Measurements from ENCODE around the gene WDFY2. TPM values are rescaled to one million over a fixed set of nuclear protein-coding genes. Genes with fewer than 3 reads are reported as not detected.

Gene WDFY2
- total RNA-seq, 3 donors from 2014 or later (not counting 1 experiment from before 2014, with no cell fraction given) = 29.5 to 32.1 (median 31.3) TPM

DNA sequence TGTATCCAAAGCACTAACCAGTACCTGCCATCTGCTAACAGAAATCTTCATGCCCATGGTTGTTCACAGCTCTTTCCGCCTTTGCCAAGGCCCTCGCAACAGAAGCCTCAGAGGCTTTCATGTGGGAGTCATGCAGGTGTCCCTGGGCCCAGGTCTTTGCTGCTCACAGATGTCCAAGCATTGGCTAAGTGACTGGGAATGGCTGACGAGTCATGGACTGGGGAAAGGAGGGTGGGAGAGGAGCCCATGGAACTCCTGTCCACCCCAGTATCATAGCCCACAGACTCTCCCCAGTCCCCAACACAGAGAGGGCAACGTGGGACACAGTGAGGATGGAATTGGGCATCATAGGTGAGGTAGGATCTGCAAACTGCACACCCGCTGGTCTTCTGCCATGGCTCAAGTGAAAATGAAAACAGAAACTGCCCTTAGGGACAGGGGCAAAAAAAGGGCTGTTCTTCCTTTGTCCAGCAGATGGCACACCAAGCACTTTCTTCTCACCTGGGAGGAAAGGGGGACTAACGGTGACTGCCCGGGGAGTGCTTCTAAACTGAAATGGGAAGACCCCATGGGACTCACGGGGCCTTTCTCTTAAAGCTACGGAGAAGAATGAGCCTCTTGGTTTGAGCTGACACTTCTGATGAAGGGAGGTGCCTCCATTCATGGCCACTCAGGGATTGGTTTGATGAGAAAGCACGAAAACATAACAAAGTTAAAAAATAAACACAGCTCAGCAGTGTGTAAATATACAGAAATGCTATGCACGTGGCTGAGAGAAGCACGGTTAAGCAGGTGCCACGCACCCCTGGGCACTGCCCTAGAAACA is 230.8 kb downstream of the WDFY2 start:
- Histone ChIP-seq H3K27ac (ENCODE audit: low read length) (no peak overlapping the region), H3K9me3 (ENCODE audit: control insufficient read depth, insufficient read depth, low read length) (no peaks in the 10 kb centered on the region), H3K4me1 (ENCODE audit: control insufficient read depth, insufficient read depth, low read length) (peaks cover 31% of the 10 kb centered on the region), H3K36me3 (ENCODE audit: control insufficient read depth, insufficient read depth, low read length) (no peaks in the 10 kb centered on the region), H3K4me3 (ENCODE audit: low read length) (no peak overlapping the region), H3K27me3 (ENCODE audit: control insufficient read depth, insufficient read depth, low read length) (no peaks in the 10 kb centered on the region)
- intact Hi-C loops (cut with micrococcal nuclease) = loop anchor here (1.0 to 2.0 kb wide), 4 partner anchors 17 to 386 kb away; no protein-coding TSS in a partner anchor
- Mint-ChIP-seq H3K9me3 (no peaks in the 10 kb centered on the region), H3K27ac (peak overlapping the region; percentile 60 to 78), H3K4me1 (peaks cover 18 to 23% of the 10 kb centered on the region in 2 donors), H3K36me3 (no peaks in the 10 kb centered on the region), H3K27me3 (ENCODE audit: low read depth in 2 of 2) (peaks cover 7 to 9% of the 10 kb centered on the region in 2 donors), H3K4me3 (peak overlapping the region; percentile 21)
- peak; percentile 85 for TF ChIP-seq CTCF (IDR thresholded peaks at IDR 0.05)
- DNase-seq (peak; percentile 60 to 91), ATAC-seq (peak; percentile 87 to 91 (median 88))
- WGBS (ENCODE audit: insufficient coverage) = 28% methylated on average over 12 of the region's 13 CpGs

DNA sequence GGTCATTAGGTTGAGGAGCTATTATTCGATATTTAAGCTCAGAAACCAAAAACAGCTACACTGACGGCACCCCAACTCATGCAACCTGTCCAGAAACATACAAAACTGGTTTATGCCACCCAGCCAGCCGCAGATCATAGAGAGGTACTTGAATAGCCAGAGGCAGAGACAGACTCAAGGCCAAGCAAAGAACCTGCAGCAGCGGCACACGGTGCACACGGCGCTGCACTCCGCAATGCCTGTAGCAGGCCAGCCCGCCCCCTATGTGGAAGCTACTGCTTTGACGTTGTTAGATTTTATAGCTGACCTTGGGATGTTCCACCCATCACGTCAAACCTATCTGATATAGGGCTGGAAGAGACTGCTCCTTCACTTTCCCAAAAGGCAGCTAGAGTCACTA is 231.6 kb downstream of the WDFY2 start:
- no peak overlapping the region for H3K4me3 Mint-ChIP-seq
- WGBS (ENCODE audit: insufficient coverage) = 90% methylated on average over 11 of the region's 11 CpGs
- H3K27me3 Mint-ChIP-seq (ENCODE audit: low read depth in 2 of 2) = peaks cover 7 to 9% of the 10 kb centered on the region in 2 donors
- Histone ChIP-seq H3K27ac (ENCODE audit: low read length) (no peak overlapping the region), H3K4me3 (ENCODE audit: low read length) (no peak overlapping the region), H3K9me3 (ENCODE audit: control insufficient read depth, insufficient read depth, low read length) (no peaks in the 10 kb centered on the region), H3K27me3 (ENCODE audit: control insufficient read depth, insufficient read depth, low read length) (no peaks in the 10 kb centered on the region), H3K4me1 (ENCODE audit: control insufficient read depth, insufficient read depth, low read length) (peaks cover 32% of the 10 kb centered on the region), H3K36me3 (ENCODE audit: control insufficient read depth, insufficient read depth, low read length) (no peaks in the 10 kb centered on the region)
- no peak for ATAC-seq
- intact Hi-C loops (cut with micrococcal nuclease) = loop anchor here (1.0 to 2.0 kb wide), 4 partner anchors 16 to 385 kb away; no protein-coding TSS in a partner anchor
- no peak overlapping the region for H3K27ac Mint-ChIP-seq
- DNase-seq = no peak
- no peaks in the 10 kb centered on the region for H3K9me3 Mint-ChIP-seq
- peaks cover 24 to 26% of the 10 kb centered on the region in 2 donors for H3K4me1 Mint-ChIP-seq
- no peak for TF ChIP-seq CTCF (IDR thresholded peaks at IDR 0.05)
- no peaks in the 10 kb centered on the region for H3K36me3 Mint-ChIP-seq

- peaks cover 29 to 30% of the 10 kb centered on the region in 2 donors for H3K4me1 Mint-ChIP-seq
- H3K27me3 Mint-ChIP-seq (ENCODE audit: low read depth in 2 of 2) = peaks cover 7 to 9% of the 10 kb centered on the region in 2 donors
- no peaks in the 10 kb centered on the region for H3K36me3 Mint-ChIP-seq
- no peak for DNase-seq
- intact Hi-C loops (cut with micrococcal nuclease) = no loop called here
- H3K9me3 Mint-ChIP-seq = no peaks in the 10 kb centered on the region
- H3K27ac ChIP-seq (ENCODE audit: low read length) = no peak overlapping the region
- no peak overlapping the region for H3K27ac Mint-ChIP-seq
- TF ChIP-seq CTCF (IDR thresholded peaks at IDR 0.05) = no peak
- H3K4me3 ChIP-seq (ENCODE audit: low read length) = no peak overlapping the region
- no peaks in the 10 kb centered on the region for H3K9me3 ChIP-seq (ENCODE audit: control insufficient read depth, insufficient read depth, low read length)
- H3K27me3 ChIP-seq (ENCODE audit: control insufficient read depth, insufficient read depth, low read length) = no peaks in the 10 kb centered on the region
- no peak for ATAC-seq
- WGBS (ENCODE audit: insufficient coverage) = 87% methylated on average over 19 of the region's 19 CpGs
- H3K36me3 ChIP-seq (ENCODE audit: control insufficient read depth, insufficient read depth, low read length) = no peaks in the 10 kb centered on the region
- peaks cover 30% of the 10 kb centered on the region for H3K4me1 ChIP-seq (ENCODE audit: control insufficient read depth, insufficient read depth, low read length)
- H3K4me3 Mint-ChIP-seq = no peak overlapping the region
These were observed 232.5 kb downstream of the WDFY2 start for GRCh38 chr13:51816604-51817249.

Other genes starting within 250 kb of the WDFY2 start
- gene SERPINE3, start 244.8 kb upstream of the WDFY2 start, total RNA-seq = not detected
- gene INTS6, start 131.4 kb upstream of the WDFY2 start, total RNA-seq = 100 to 1,000 TPM in 2 of 3 donors, 10 to 100 TPM in 1; 89.2 to 142 (median 110) TPM
- 10 to 100 TPM in 2 of 3 donors, 1 to 10 TPM in 1; 7.0 to 11.7 (median 10.4) TPM for gene DHRS12, start 219.7 kb downstream of the WDFY2 start, total RNA-seq